Endothelial cell of umbilical vein (primary cell): Measurements from ENCODE around the gene NRG3.

Source experiments
- CTCF ChIP-seq, 2 donors: IDR thresholded peaks; 1 replicate in 1 of 2; 2 replicates in 1 of 2; pipeline ENCODE4 v1.5.1; 2011; ENCODE audit warnings: low read length in 2 of 2, mild to moderate bottlenecking in 2 of 2, moderate library complexity in 2 of 2, control low read depth in 1 of 2, inconsistent platforms in 1 of 2, low read depth in 1 of 2; ENCODE audit not compliant: insufficient read depth in 1 of 2; ENCODE audit errors: extremely low read depth in 1 of 2
- MAX ChIP-seq: IDR thresholded peaks from 2 replicates; pipeline ENCODE4 v1.6.1; 2011; ENCODE audit not compliant: insufficient read depth, insufficient read length
- POLR2AphosphoS5 ChIP-seq: IDR thresholded peaks from 2 replicates; pipeline ENCODE4 v1.6.1; 2012; ENCODE audit warnings: low read depth, mild to moderate bottlenecking, control low read depth, low read length, moderate library complexity; ENCODE audit not compliant: insufficient read depth

GRCh38 chr10:82811621-82812020 is 936.6 kb downstream of the NRG3 start:
- TF ChIP-seq MAX, result no peak
- TF ChIP-seq CTCF (IDR thresholded peaks at IDR 0.05; ENCODE audit: extremely low read depth in 1 of 2, insufficient read depth in 1 of 2, low read depth in 1 of 2, low read length in 2 of 2), result peak; percentile 52 to 60
- TF ChIP-seq POLR2AphosphoS5, result no peak
